ENCODE results near the gene SLC25A39. TPM values are rescaled to one million over a fixed set of nuclear protein-coding genes. Genes with fewer than 3 reads are reported as not detected.

Gene SLC25A39
- total RNA-seq, 1 experiment from 2014 or later: 65.6 TPM

DNA sequence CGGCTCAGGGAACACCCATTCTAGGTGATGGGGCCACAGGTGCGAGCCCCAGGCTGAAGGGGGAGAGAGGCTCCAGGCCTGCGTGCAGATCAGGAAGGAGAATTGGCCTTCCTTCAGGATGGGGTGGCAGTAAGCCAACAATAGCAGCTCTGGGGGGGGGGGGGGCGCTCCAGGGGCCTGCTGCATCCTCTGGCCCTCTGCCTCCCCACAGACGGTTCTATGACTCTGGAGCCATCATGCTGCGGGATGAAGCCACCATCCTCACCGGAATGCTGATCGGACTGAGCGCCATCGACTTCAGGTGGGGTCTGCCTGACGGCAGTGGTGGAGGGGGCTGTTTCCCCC lies 10.1 kb downstream of the SLC25A39 start:
- DNase-seq (ENCODE audit: low read depth): no peak

DNA sequence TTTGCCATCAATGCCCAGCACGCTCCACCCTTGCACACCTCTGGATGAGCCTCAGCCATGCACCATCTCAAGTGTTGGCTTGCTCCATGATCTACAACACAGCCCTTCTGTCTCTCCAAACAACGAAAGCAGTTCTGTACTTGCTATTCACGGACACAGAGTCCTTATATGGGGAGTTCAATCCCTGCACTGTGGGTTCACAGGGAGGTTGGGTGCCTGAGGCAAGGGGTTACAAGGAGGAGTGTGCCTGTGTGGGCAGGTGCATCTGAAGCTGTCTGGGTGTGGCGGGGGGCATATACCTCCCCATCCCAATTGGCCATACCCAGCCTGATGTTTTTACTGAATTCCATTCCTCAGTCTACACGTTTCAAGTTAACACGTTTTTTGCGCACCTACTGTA lies 10.6 kb downstream of the SLC25A39 start:
- no peak for DNase-seq (ENCODE audit: low read depth)

DNA sequence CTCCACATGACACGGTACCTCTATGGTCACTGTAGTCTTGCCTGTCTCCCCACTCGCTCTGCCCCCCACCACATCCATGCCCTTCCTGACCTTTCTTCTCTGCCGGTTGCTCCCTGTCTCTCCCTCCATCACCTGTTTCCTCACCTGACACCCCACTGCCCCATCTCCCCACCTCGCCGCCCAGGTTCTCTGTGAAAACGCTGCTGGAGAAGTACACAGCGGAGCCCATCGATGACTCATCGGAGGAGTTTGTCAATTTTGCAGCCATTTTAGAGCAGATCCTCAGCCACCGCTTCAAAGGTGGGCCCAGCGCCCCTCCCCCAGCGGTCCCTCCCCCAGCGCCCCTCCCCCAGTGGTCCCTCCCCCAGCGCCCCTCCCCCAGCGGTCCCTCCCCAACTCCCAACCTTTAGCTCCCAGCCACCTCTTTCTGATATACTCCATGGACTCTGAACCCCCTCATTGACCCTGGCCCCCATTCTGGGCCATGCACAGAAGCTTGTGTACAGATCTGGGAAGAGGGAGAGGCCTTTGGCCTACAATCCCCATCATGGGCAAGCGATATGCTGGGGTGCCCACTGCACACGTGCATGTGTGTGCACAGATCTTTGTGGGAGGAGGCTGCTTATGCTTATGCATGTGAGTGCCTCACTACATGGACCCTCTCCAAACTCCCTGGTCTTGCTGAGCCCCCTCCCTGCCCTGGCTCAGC lies 12.1 kb downstream of the SLC25A39 start:
- no peak for DNase-seq (ENCODE audit: low read depth)

DNA sequence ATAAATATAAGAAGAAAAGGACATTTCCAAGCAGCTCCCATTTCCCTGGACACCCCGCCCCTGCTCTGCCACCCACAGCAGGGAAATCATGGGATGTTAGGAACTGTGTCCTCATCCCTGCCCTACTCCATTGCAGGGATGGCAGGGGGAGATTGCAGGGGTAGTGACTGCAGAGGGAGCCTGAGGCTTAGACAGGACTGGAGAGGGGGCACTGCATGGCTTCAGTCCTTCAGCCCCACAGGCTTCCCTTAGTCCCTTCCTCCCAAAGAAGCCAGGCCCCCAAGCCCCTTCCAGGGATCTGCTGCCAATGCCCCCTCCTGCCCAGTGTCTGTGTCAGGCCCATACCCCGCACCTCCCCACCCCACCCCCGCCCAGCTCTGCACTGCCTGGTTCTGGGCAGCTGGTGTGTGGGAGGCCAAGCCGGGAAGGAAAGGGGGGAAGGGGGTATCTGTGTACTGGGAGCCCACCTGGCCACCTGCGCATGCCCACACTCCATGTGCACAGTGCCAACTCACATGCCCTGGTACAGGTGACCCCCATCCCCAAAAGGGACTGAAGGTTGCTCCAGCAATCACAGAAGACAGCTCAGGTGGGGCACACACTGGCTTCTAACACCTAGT lies 13.0 kb downstream of the SLC25A39 start:
- DNase-seq (ENCODE audit: low read depth): no peak

DNA sequence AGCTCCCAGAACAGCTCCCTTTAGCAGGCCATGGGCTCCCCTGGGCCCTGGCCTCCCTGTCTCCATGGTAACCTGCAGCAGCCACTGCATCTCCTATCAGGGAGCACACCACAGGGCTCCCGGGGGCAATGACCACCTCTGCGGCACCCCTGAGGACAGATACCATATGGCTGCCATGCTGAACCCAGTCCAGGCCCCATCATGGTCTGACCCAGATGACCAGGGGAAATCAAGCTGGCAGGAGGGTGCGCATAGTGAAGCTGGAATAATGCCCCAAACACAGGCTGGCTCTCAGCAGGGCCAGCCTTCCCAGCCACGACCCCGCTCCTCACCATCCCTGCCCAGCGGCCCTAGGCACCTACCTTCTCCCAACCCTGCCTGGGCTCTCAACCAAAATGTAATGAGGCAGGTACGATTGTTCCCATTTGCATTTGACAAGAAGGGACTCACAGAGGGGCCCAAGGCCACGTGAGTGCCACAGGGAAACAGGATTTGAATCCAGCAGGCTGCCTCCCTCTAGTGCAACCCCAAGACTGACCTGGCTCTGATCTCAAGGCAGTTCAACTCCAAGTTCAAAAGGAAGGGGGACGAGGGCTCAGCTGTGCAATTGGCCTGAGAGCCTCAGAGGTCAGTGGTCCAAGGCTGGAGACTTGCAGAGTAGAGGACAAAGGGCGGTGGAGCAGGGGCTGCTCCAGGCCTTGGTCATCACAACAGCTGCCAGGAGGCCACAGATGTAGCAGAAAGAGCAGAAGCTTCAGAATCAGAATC lies 13.8 kb downstream of the SLC25A39 start:
- no peak for DNase-seq (ENCODE audit: low read depth)

DNA sequence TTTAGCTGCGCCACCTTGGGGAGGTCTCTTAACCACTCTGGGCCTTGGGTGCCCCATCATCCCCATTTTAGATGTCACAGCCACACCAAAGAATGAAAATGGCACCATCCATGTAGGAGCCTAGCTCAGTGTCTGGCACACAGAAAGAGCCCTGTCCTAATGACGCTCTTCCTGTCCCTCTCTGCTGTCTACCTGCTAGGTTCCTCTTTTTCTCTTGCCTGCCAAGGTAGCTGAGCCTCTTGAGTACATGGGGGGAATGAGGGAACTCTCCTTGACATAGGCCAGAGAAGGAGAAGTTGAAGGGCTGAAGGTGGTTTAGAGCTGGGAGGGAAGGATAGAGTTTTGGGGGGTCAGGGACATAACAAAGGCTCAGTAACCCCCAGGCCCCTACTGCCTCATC lies 14.4 kb downstream of the SLC25A39 start:
- no peak for DNase-seq (ENCODE audit: low read depth)

DNA sequence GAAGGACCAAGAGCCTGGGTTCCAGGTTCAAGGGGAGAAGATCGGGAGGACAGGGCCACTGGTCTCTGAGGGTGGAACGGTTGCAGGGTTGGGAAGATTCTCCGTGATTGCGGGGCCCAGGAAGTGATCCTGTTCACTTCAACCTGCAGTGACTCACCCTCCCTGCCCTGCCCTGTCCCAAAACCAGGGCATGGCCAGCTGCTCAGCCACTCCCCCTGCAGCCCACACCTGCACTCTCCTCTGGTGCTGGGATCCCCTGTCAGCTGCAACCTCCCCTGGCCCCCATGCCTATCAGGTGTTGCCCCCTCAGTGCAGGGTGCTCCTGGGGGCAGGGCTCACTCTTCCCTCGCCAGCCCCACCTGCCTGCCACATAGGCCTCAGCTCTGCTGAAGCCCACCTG lies 15.2 kb downstream of the SLC25A39 start:
- no peak for DNase-seq (ENCODE audit: low read depth)

DNA sequence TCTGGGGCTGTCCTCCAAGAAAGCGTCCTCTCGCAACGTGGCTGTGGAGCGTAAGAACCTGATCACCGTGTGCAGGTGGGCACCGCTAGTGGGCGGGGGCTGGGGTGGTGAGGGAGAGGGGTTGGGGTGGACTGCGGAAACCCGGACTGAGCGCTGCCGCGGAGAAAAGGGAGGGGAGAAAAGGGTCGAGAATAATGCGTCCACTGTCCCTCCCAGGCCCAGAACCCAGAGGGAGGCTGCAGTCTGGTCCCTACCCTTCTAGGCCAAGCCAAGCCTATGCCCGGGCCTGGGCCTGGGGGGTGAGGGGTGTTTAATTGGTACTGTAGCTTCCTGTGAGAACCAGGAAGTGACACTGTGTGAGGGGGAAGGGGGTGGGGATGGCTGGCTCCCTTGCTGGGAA lies 15.8 kb downstream of the SLC25A39 start:
- no peak for DNase-seq (ENCODE audit: low read depth)

DNA sequence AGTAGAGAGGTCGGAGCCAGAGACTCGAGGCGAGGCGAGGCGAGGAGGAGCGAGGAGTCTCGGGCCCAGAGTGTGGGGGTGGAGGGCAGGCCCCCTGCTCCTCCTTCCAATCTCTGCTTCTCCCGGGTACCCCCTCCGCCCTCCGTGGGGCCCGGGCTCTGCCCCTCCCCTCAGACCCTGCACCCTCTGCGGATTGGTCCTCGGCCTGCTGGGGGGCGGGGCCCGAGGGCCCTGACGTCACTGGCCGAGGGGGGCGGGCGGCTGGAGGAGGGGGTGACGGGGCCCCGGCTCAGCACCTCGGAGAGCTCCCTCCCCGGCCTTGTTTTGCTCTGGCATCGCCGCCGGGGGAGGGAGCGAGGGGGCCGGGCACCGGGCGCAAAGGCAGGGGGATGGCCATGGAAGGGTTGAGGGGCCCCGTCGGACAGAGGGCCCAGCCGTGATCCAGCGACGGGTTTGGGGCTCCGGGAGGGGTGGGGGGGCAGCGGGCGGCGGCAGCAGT lies 16.3 kb downstream of the SLC25A39 start, which contains the start of gene RUNDC3A:
RUNDC3A (plus strand) TSS at position 282 of the 499 bp plus-strand sequence. CDS start 232 bp downstream, outside the sequence.
- peak; percentile 83 for DNase-seq (ENCODE audit: low read depth)

DNA sequence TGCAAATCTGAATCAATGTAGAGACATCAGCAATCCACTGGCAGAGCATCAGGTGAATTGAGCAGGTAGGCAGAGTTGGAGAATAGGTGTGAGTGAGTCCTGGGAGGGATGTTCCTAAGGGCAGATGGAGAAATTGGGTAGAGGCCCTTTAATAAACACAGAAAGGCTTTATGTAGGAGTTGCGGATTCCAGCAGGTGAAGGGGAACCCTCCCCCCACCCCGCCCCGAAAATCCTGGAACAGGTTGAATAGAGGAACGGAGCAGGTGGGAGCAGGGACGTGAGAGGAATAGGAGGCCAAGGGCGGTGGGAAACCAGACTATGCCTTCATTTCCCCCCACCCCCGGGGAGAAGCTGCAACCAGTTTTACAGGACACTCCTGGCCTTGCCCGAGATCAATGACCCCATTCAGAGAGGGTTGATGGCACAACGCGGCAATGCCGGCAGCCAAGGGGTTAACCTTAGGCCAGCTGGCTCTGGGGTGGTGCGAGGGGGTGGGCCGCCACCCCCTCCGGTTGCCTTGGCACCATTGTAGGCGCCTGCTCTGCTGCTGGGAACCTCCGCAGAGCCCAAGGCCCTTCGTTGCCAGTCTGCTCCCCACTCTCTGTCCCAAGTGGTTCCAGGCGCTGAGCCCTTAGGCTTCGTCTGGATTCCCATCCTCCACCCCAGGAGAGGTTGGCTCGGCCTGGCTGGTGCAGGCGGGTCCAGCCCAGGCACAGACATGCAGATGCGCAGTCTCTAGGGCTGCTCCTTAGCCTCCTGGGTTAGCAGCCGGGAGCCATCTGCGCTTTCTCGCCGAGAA lies 17.0 kb downstream of the SLC25A39 start:
- DNase-seq (ENCODE audit: low read depth): peak; percentile 31

DNA sequence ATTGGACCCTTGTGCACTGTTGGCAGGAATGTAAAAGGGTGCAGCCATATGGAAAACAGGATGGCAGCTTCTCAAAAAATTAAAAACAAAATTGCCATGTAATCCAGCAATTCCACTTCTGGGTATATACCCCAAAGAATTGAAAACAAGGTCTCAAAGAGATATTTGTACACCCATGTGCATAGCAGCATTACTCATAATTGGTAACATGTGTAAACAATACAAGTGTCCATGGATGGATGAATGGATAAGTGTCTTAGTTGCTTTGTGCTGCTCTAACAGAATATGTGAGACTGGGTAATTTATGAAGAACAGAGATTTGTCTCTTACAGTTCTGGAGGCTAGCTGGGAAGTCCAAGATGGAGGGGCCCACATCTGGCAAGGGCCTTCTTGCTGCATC lies 20.0 kb downstream of the SLC25A39 start:
- no peak for DNase-seq (ENCODE audit: low read depth)

DNA sequence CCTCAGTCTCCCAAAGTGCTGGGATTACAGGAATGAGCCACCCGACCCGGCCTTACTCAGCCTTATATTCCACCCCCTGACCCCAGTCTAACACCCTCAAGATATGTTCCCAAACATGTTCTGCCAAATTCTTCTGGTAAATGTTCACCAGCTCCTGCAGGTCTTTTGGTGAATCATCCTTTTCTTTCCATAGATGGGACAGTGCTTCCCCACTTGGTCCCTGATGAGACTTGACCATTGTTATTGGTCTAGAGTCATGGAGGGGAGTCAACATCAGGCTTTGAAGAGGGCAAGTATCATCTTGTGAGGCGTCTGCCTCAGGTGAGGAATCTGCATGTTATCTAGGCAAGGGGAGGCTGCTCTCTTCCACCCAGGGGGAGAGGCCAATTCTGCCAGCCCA lies 26.6 kb downstream of the SLC25A39 start:
- DNase-seq (ENCODE audit: low read depth): no peak

DNA sequence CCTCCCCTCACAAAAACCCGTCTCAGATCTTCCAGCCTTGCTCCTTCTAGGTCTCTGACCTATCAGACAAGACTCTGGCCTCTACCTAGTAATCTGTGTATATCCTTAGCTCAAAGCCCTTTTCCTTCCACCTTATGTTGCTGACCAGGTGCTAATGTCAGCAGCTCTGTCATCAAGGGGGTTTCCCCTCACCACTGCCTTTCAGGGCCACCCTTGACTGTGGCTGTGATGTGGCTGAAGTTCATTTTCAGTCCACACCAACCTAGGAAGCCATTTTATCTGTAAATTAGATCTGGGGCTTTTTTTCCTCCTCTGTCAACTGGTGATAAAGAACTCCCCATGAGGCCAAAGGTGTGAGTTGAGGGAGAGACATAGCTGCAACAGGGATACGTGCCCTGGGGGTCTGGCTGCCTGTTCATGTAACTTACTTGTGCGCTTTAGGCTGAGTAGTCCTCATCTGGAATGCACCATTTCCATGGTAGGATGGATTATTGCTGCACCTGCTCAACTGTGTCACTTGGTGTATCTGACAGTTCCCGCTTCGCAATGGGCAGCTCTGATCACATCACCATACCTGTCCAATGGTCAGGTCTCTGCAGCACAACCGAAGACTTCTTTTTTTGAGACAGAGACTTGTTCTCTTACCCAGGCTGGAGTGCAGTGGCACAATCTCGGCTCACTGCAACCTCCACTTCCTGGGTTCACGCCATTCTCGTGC lies 31.0 kb downstream of the SLC25A39 start:
- DNase-seq (ENCODE audit: low read depth): no peak

DNA sequence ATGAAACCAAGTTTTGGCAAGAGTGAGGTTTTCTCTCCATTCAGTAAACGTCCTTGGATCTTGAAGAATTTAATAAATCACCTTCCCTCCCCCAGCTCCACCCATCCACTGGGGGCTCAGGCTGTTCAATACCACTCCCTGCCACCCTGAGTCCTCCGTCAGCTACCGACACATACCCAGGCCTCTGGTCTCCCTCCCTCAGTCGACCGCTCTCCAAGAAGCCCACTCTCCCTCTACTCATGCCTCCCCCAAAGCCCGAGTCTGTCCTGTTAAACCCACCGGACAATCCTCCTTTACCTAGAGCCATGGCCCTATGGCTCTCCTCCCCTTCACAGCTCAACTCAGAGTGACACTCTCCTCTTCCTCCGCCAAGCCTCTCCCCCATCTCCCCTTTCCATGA lies 37.0 kb downstream of the SLC25A39 start:
- DNase-seq (ENCODE audit: low read depth): no peak

DNA sequence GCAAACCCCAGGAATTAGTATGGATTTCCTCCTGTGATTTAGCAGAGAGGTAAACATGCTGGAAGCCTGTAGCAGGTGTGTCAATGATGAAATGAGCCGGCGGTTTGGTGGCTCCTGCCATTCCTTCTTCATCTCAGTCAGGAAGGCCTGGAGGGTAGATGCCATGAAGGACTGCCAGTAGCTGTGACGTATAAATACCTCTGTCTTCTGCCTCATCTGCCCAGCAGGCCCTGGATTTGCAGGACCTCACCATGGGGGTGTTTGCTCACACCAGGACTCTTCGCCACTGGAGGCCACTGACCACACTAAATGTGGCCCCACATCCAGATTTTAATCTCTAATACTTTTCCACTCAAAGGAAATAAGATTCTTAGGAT lies 40.6 kb downstream of the SLC25A39 start:
- DNase-seq (ENCODE audit: low read depth): no peak

DNA sequence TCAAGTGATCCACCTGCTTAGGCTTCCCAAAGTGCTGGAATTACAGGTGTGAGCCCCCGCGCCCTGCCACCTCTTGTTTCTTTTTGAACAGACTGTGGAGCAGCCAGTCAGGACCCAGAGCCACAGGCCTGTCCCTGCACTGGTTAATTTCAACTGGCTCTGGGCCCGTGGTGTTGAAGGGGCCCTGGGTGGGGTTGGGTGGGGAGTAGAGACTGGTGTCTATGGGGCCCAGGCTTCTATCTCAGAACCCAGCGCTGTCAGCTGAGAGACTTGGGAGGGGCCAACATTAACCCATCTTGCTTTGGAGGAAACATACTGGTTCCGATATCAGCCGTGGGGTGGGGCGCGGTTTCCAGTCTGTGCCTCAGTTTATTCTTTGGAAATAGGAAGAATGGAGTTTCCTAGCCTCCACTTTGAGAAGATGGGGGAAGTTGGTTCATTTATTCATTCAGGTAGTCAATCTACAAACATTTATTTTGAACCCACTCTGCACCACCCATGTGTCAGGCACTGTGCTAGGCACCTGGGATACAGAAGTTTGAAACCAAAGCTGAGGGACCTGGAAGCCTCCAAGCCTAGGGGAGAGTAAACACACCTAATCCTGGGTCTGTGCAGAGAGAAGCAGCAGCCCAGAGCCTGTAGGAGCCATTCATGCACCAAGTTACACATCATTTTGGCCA lies 41.1 kb downstream of the SLC25A39 start:
- DNase-seq (ENCODE audit: low read depth): no peak

DNA sequence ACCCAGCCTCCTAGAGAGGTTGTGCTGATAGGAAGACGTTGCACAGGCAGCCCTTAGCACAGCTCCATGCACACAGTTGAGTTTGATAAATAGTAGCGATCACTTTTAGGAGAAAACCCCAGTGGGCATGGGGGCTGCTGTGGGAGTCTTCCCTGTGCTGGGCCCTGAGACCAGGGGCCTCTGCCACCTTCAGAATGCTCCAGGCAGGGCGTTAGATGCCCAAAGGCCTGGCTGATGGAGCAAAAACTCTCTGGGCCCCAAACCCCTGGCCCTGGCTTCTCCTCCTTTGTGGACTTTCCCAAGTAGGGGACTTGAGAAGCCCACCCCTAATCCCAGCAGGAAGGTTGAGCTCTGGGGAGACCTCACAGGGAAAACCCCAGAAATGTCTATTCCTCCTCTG lies 42.4 kb downstream of the SLC25A39 start:
- DNase-seq (ENCODE audit: low read depth): no peak

DNA sequence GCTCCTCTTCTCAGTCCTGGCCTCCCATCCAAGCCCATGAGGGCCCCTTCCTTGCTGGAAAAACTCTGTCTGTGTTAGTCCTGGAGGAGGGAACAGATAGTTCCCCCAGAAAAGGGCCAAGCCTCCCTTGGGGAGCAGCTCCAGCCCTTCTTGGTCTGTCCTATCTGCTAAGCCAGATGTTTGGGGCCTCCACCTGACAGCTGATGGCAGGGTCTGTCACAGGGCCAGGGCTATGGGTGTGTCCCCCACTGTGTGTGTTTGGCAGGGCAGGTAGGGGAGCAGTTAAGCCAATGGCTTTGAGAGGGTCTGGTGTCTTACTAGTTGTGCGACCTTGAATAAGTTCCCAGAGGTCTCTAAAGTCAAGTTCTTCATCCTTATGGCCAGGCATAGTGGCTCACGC lies 43.1 kb downstream of the SLC25A39 start:
- DNase-seq (ENCODE audit: low read depth): no peak

DNA sequence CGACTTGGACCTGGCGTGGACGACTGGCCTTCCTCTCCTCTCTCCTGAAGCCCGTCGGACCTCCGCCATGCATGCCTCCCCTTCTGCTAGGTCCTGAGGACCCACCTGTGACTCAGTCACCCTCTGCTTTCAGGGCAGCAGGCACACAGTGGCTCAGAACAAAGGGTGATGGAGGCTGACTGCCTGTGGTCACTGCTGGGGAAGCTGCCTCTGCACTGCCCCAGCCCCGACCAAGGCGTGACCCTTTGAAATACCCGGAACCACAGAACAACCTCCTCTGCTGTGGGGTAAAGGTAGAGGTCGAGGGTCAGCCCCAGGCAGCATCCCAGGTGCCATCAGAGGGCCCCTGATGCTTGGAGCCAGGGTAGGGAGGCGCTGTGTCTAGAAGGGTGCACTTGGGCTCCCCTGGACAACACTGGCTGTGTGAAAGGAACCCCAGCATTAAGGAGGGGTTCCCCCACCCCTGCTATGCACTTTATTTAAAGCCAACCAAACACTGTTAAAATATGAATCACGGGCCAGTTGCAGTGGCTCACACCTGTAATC lies 44.2 kb downstream of the SLC25A39 start:
- no peak for DNase-seq (ENCODE audit: low read depth)

DNA sequence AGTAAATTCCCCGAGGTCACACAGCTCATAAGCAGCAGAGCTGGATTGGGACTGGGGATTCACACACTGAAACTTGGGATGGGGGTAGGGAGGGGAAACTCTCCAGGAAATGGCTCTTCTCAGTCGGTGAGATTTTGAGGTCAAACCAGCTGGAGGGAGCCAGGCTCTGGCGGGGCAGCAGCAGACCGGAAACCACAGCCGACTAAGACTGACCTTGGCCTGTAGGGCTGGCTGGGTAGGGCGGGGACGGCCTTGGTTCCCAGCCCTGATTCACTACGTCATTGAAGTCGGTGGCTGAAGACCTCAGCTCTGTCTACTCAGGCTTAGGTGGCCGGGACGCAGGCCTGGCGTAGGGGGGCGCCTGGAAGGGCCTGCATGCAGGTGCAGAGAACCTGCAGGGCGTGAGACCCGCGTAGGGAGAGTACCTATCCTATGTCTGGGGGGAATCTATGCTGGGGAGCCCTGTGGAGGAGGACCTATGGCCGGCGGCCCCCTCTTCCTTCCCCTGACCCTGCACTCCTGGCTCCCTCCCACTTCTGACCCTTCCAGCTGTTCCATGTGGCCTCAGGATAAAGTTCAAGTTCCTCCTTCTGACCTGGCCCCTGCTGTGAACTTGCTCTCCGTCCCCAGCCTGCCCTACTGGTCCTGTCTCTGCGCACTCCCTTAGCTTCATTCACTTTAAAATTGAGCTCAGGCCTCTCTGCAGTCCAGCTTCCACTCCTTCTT lies 44.8 kb downstream of the SLC25A39 start:
- peak; percentile 90 for DNase-seq (ENCODE audit: low read depth)

Measured in Daoy (cell line).